ENCODE data around the gene RNF166. TPM values are rescaled to one million over a fixed set of nuclear protein-coding genes. Genes with fewer than 3 reads are reported as not detected.
A peak's percentile ranks its signal among the peaks of the same experiment; 100 is the strongest.

Gene RNF166
- total and polyA plus RNA-seq, 11 donors, result 9.3 to 28.5 (median 15.4) TPM

- peaks cover 0 to 73% (median 13%) of the 10 kb centered on the region in 9 donors for H3K27me3 ChIP-seq
- TF ChIP-seq POLR2A (IDR thresholded peaks at IDR 0.05), result no peak
- TF ChIP-seq, protein P1, sequence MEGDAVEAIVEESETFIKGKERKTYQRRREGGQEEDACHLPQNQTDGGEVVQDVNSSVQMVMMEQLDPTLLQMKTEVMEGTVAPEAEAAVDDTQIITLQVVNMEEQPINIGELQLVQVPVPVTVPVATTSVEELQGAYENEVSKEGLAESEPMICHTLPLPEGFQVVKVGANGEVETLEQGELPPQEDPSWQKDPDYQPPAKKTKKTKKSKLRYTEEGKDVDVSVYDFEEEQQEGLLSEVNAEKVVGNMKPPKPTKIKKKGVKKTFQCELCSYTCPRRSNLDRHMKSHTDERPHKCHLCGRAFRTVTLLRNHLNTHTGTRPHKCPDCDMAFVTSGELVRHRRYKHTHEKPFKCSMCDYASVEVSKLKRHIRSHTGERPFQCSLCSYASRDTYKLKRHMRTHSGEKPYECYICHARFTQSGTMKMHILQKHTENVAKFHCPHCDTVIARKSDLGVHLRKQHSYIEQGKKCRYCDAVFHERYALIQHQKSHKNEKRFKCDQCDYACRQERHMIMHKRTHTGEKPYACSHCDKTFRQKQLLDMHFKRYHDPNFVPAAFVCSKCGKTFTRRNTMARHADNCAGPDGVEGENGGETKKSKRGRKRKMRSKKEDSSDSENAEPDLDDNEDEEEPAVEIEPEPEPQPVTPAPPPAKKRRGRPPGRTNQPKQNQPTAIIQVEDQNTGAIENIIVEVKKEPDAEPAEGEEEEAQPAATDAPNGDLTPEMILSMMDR (IDR thresholded peaks at IDR 0.05), result no peak
- ATAC-seq, result peak in 1 of 4 donors; percentile 21
Measured at GRCh38 chr16:88688013-88688778, 18.0 kb downstream of the RNF166 start.

GRCh38 chr16:88687676-88688012 lies 18.6 kb downstream of the RNF166 start:
- TF ChIP-seq POLR2A (IDR thresholded peaks at IDR 0.05), result no peak
- TF ChIP-seq, protein P1 (IDR thresholded peaks at IDR 0.05), result no peak
- peaks cover 0 to 73% (median 13%) of the 10 kb centered on the region in 9 donors for H3K27me3 ChIP-seq
- H3K36me3 ChIP-seq, result no peaks in the 10 kb centered on the region
- intact Hi-C loops (cut with DNase I), result no loop called here
- DNase-seq, result no peak
- H3K9me3 ChIP-seq, result no peaks in the 10 kb centered on the region
- no peak overlapping the region for H3K27ac ChIP-seq
- WGBS, 4 donors, result 71 to 77% (median 76%) methylated on average over 3 of the region's 3 CpGs
- peaks cover 0 to 45% (median 22%) of the 10 kb centered on the region in 12 donors for H3K4me1 ChIP-seq
- no peak for ATAC-seq
- H3K4me3 ChIP-seq, result no peak overlapping the region

More at GRCh38 chr16:88688013-88688778, 18.0 kb downstream of the RNF166 start:
- no peak overlapping the region for H3K27ac ChIP-seq
- no peaks in the 10 kb centered on the region for H3K36me3 ChIP-seq
- intact Hi-C loops (cut with DNase I), result no loop called here
- no peak overlapping the region for H3K4me3 ChIP-seq
- peak in 2 of 5 donors; percentile 26 to 50 for DNase-seq
- H3K9me3 ChIP-seq, result no peaks in the 10 kb centered on the region
- 31 to 39% (median 31%) methylated on average over 20 to 28 of the region's 28 CpGs for WGBS, 4 donors
- peaks cover 0 to 48% (median 22%) of the 10 kb centered on the region in 12 donors for H3K4me1 ChIP-seq

GRCh38 chr16:88687254-88687576 lies 19.0 kb downstream of the RNF166 start:
- Histone ChIP-seq H3K27me3 (peaks cover 0 to 74% (median 13%) of the 10 kb centered on the region in 9 donors), H3K4me3 (no peak overlapping the region)
- no peak for ATAC-seq

More at GRCh38 chr16:88687254-88687576, 19.0 kb downstream of the RNF166 start:
- no peaks in the 10 kb centered on the region for H3K9me3 ChIP-seq
- no peaks in the 10 kb centered on the region for H3K36me3 ChIP-seq
- intact Hi-C loops (cut with DNase I), result no loop called here
- H3K4me1 ChIP-seq, result peaks cover 0 to 45% (median 22%) of the 10 kb centered on the region in 12 donors
- H3K27ac ChIP-seq, result peak overlapping the region in 1 of 12 donors; percentile 69
- DNase-seq, result no peak
- 61 to 65% (median 63%) methylated on average over 6 to 10 of the region's 10 CpGs for WGBS, 4 donors
- TF ChIP-seq, protein P1 (IDR thresholded peaks at IDR 0.05), result no peak
- no peak for TF ChIP-seq POLR2A (IDR thresholded peaks at IDR 0.05)
